ENCODE data around the gene TPSD1. TPM values are rescaled to one million over a fixed set of nuclear protein-coding genes. Genes with fewer than 3 reads are reported as not detected.
"Not testable (repeated sequence)": the region's sequence is repeated elsewhere in the genome, so short reads cannot be mapped to it uniquely, and the experiment has no call there.

TPSD1 gene
- total RNA-seq, 2 donors from 2014 or later = 1.6 TPM; not detected in 1

GRCh38 chr16:1223355-1224214, 32.3 kb upstream of the TPSD1 start:
- H3K27me3 ChIP-seq = no peaks in the 10 kb centered on the region
- no peaks in the 10 kb centered on the region for H3K9me3 ChIP-seq
- no peak for TF ChIP-seq CTCF (IDR thresholded peaks at IDR 0.05)
- TF ChIP-seq POLR2A (IDR thresholded peaks at IDR 0.05) = no peak
- ATAC-seq = no peak
- H3K4me3 ChIP-seq = no peak overlapping the region
- no peak overlapping the region for H3K27ac ChIP-seq
- no peaks in the 10 kb centered on the region for H3K36me3 ChIP-seq (replicated peaks in 1 of 2; ENCODE audit: insufficient read depth in 1 of 2, low read depth in 2 of 2)
- no peak for DNase-seq
- H3K4me1 ChIP-seq = no peaks in the 10 kb centered on the region
- WGBS, 2 donors = 69 to 78% methylated on average over 23 to 38 of the region's 38 CpGs
- intact Hi-C loops (cut with DNase I) = no loop called here

DNA sequence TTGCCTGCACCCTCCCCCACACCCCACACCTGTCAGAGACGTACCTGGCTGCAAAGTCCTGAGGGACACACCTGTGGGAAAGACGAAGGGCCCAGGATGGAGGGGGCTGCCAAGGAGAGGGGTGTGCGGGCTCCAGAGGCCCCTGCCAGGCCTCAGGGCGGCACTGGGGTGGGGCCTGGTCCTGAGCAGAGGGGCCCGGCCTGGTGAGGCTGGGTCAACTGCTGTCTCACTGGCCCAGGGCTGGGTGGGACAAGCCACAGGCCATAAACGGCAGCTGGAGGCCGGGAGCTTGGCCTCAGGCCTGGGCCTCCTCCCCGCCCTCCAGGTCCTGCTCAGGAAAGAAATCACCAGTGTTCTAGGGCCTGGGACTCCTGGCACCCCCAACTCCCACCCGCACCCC, 31.3 kb upstream of the TPSD1 start:
- Histone ChIP-seq H3K4me1 (no peaks in the 10 kb centered on the region), H3K36me3 (replicated peaks in 1 of 2; ENCODE audit: insufficient read depth in 1 of 2, low read depth in 2 of 2) (no peaks in the 10 kb centered on the region), H3K27me3 (no peaks in the 10 kb centered on the region), H3K9me3 (no peaks in the 10 kb centered on the region), H3K4me3 (no peak overlapping the region), H3K27ac (no peak overlapping the region)
- ATAC-seq = no peak
- intact Hi-C loops (cut with DNase I) = no loop called here
- no peak for DNase-seq
- TF ChIP-seq POLR2A (IDR thresholded peaks at IDR 0.05) (no peak), CTCF (IDR thresholded peaks at IDR 0.05) (no peak)
- 64 to 72% methylated on average over 5 of the region's 9 CpGs for WGBS, 2 donors

GRCh38 chr16:1225051-1225451, 30.8 kb upstream of the TPSD1 start, which contains the start of gene TPSG1:
Gene TPSG1, minus strand, starts transcription at chr16:1225268. Its CDS starts 16 bp downstream, at chr16:1225252.
- no peak within 1 kb of the TSS for H3K27ac ChIP-seq

DNA sequence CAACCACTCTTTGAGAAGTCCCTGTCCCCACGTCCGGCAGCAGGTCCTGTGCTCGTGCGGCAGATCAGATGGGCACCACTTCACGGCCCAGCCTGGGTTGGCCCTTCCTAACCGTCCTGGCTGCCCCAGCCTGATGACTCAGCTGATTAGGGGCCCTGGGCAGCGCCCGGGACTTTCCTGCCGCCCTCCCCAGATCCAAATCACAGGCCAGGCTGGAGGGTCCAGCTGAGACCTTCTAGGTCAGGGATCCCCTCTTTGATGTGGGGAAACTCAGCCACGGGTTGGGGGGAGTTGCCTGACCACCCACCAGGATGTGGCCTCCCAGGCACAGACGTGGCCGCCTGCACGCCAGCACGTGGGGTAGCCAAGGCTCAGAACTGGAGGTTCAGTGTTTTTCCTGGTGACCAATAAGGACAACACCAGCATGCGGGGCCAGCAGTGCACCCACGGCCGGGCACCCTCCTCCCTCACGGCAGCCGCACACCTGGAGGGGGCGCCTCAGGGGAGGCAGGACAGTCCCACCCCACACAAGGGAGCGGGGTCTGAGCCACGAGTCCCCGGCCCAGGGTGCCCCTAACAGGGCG, 30.0 kb upstream of the TPSD1 start:
- H3K36me3 ChIP-seq (replicated peaks in 1 of 2; ENCODE audit: insufficient read depth in 1 of 2, low read depth in 2 of 2); H3K27me3 ChIP-seq; H3K4me1 ChIP-seq; H3K9me3 ChIP-seq; ATAC-seq; H3K4me3 ChIP-seq; H3K27ac ChIP-seq; DNase-seq; intact Hi-C loops (cut with DNase I): not testable (repeated sequence)
- WGBS, 2 donors = 31 to 58% methylated on average over 8 to 24 of the region's 24 CpGs

More at GRCh38 chr16:1225051-1225451, 30.8 kb upstream of the TPSD1 start, which contains the start of gene TPSG1:
- 66 to 68% methylated on average over 5 to 10 of the region's 10 CpGs for WGBS, 2 donors
- Histone ChIP-seq H3K27me3 (no peaks in the 10 kb centered on the region), H3K9me3 (no peaks in the 10 kb centered on the region), H3K4me1 (no peaks in the 10 kb centered on the region), H3K36me3 (replicated peaks in 1 of 2; ENCODE audit: insufficient read depth in 1 of 2, low read depth in 2 of 2) (no peaks in the 10 kb centered on the region), H3K4me3 (no peak within 1 kb of the TSS)
- no peak for TF ChIP-seq POLR2A (IDR thresholded peaks at IDR 0.05)
- TF ChIP-seq CTCF (IDR thresholded peaks at IDR 0.05) = no peak
- intact Hi-C loops (cut with DNase I) = no loop called here
- DNase-seq = no peak
- ATAC-seq = no peak

DNA sequence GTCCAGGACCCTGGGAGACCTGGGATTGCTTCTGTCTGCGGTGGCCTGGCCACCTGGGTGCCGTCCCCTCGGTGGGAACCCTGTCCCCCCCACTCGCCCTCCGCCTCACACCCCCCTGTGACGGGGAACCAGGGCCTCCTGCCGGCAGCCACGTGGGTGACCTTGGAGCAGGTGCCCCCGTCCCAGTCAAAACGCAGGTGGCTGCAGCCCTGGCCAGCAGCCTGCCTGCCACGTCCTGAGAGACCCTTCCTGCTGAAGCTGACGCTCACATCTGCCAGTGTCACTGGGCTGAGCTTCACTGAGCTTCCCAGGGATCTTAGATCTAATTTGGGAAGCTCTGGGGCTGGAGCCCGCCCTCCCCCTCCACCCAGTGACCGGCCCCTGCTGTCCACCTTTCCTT, 29.2 kb upstream of the TPSD1 start:
- intact Hi-C loops (cut with DNase I); H3K4me3 ChIP-seq; H3K27ac ChIP-seq; H3K36me3 ChIP-seq (replicated peaks in 1 of 2; ENCODE audit: insufficient read depth in 1 of 2, low read depth in 2 of 2); ATAC-seq; H3K27me3 ChIP-seq; H3K4me1 ChIP-seq; H3K9me3 ChIP-seq; DNase-seq: not testable (repeated sequence)
- WGBS, 2 donors = 40% methylated on average over 5 of the region's 14 CpGs; no CpG with 5 or more reads in 1 of the 2 donors

DNA sequence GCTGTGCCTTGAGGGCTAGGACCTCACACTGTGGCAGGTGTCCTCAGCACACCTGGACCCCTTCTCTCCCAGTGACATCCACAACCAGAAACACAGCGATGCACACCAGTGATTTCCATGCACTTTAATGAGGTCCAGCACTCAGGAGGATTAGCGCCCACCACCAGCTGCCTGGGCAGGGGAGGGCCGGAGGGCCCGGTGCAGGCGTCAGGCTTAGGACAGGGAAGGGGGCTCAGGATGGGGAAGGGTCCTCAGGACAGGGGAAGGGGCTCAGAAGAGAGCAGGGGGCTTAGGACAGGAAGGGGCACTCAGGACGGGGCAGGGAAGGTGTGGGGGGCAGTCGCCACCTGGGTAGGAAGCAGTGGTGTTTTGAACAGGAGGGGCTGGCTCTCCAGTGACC, 27.6 kb upstream of the TPSD1 start:
- H3K4me1 ChIP-seq, DNase-seq: not testable (repeated sequence)

GRCh38 chr16:1229476-1229875, 26.4 kb upstream of the TPSD1 start:
- H3K27ac ChIP-seq; H3K27me3 ChIP-seq; H3K4me1 ChIP-seq; H3K4me3 ChIP-seq; ATAC-seq; H3K36me3 ChIP-seq (replicated peaks in 1 of 2; ENCODE audit: insufficient read depth in 1 of 2, low read depth in 2 of 2); H3K9me3 ChIP-seq; DNase-seq; intact Hi-C loops (cut with DNase I): not testable (repeated sequence)
- WGBS, 2 donors = no CpG with 5 or more reads among the region's 13 CpGs

More for the DNA sequence above, 27.6 kb upstream of the TPSD1 start:
- ATAC-seq; H3K27ac ChIP-seq; intact Hi-C loops (cut with DNase I); H3K4me3 ChIP-seq; H3K9me3 ChIP-seq; H3K36me3 ChIP-seq (replicated peaks in 1 of 2; ENCODE audit: insufficient read depth in 1 of 2, low read depth in 2 of 2); H3K27me3 ChIP-seq: not testable (repeated sequence)
- 57 to 72% methylated on average over 3 to 6 of the region's 7 CpGs for WGBS, 2 donors

DNA sequence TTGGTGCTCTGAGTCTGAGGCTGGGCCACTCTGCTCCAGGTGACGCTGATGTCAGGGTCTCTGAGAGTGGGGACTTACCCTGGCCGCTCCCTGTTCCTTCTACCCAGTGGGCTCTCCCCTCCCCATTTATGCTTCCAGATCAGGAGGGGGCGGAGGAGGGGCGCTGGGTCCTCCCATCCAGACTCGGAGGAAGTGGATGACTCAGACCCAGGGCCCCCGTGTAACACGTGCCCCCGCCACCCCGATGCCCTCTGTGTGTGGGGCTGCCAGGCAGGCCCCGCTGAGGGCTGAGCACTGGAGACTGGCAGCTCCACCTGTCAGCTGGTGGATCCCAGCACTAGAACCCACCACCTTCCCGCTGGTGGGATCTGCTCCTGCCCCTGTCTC, 25.8 kb upstream of the TPSD1 start, which contains the start of gene TPSB2:
Gene TPSB2, minus strand, starts transcription at position 101 of the 387 bp plus-strand sequence. CDS start 233 bp downstream, outside the sequence.
- H3K9me3 ChIP-seq; H3K4me1 ChIP-seq; intact Hi-C loops (cut with DNase I); H3K27me3 ChIP-seq; H3K36me3 ChIP-seq (replicated peaks in 1 of 2; ENCODE audit: insufficient read depth in 1 of 2, low read depth in 2 of 2); DNase-seq; H3K27ac ChIP-seq; H3K4me3 ChIP-seq; ATAC-seq: not testable (repeated sequence)
- no CpG with 5 or more reads among the region's 11 CpGs for WGBS, 2 donors
